ENCODE measurements around the gene PPM1J.

- no peak for TF ChIP-seq PATZ1 (CRISPR knock-in tag; IDR thresholded peaks at IDR 0.05; ENCODE audit: borderline replicate concordance)
- no peak for TF ChIP-seq ZFP3 (CRISPR knock-in tag; IDR thresholded peaks at IDR 0.05)
- no peak for TF ChIP-seq BACH2 (CRISPR knock-in tag; IDR thresholded peaks at IDR 0.05; ENCODE audit: borderline replicate concordance)
- no peak for TF ChIP-seq TCF4 (CRISPR knock-in tag; IDR thresholded peaks at IDR 0.05; ENCODE audit: borderline replicate concordance)
- no peak for TF ChIP-seq RARB (CRISPR knock-in tag; IDR thresholded peaks at IDR 0.05)
- TF ChIP-seq POU6F1 (CRISPR knock-in tag; IDR thresholded peaks at IDR 0.05; ENCODE audit: borderline replicate concordance, low read depth), result no peak
- TF ChIP-seq SNAI2 (CRISPR knock-in tag; IDR thresholded peaks at IDR 0.05), result no peak
- TF ChIP-seq ZC3H10 (CRISPR knock-in tag; IDR thresholded peaks at IDR 0.05), result no peak
- no peak for TF ChIP-seq ESRRG (CRISPR knock-in tag; IDR thresholded peaks at IDR 0.05)
- TF ChIP-seq CSRNP3 (CRISPR knock-in tag; IDR thresholded peaks at IDR 0.05), result no peak
- TF ChIP-seq ARNTL (CRISPR knock-in tag; IDR thresholded peaks at IDR 0.05; ENCODE audit: borderline replicate concordance, low read depth), result no peak
- no peak for TF ChIP-seq CREB5 (CRISPR knock-in tag; IDR thresholded peaks at IDR 0.05; ENCODE audit: low read depth)
- TF ChIP-seq TOX (CRISPR knock-in tag; IDR thresholded peaks at IDR 0.05; ENCODE audit: borderline replicate concordance), result no peak
- no peak for TF ChIP-seq CSDC2 (CRISPR knock-in tag; IDR thresholded peaks at IDR 0.05)
These were observed 5.0 kb downstream of the PPM1J start for GRCh38 chr1:112710159-112710558.

Data from SK-N-SH treated with all-trans-retinoic acid at 6 μM for 48 hours (cell line).